Femur (tissue), 1 donor: Measurements from ENCODE around the gene HOXA3.

ENCODE experiments used
- DNase-seq: peaks from one replicate; pipeline ENCODE4 v3.0.0-alpha.2; 2017

The HOXA3 gene

DNA sequence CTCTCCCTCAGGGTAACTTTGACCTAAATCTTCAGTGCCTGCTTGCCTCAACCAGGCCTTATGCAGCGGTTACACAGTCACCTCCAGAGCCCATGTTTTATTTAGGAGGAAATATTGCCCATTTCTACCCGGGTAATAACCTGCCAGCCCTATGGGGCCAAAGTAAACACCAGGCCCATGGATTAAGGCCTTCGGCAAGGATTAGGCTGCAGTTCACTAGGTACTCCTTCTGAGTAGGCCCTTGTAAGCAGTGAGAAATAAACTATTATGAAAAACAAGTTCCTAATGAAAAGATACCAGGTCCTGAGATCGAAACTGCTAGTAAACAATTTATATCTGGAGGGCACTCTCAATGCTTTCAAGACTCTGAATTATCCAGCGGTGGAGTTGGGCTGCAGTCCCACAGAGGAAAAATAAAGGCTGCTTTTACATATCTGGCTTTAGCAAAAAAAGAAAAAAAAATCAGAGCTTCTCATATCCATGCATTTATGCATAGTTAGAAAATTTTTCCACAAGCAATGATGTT, 25.5 kb upstream of the HOXA3 start:
- peak; percentile 38 for DNase-seq

DNA sequence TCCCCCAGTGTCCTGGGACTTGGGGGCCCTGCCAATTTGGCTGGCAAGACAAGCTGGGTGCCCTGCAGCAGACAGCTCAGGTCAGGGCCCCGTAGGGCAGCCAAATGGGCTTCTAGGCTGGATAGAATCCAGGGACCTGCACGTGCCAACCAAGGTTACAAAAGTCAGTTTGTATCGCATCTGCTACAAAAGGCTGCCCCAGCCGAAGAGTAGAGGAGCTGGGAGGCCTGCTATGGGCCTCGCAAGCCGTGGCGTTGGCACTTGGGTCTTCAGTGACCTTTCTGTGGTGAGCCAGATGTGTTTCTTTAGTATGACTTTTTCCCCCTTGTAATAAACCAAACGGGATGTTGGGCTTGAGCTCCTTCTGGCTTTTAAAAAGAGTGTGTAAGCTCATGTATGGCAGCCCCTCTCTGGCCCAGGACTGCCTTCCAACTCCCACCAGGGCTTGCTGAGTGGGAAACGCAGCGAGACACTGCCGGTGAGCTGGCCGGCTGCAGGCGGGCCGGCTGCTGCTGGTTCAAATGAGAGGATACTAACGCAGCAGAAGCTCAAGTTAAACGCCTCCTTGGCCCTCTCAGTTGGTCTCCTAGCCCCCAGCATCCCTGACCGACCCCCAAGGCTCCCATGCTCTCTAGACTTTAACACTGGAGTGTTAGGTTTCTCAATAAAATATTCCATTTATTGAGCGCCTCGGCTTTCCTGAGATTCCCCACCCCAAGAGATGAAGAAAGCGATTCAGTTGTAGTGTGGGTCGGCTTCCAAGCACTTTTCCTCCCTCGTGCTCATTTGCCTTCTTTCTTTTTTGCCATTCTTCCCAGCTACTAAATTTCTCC, 24.8 kb upstream of the HOXA3 start:
- peak; percentile 51 for DNase-seq

DNA sequence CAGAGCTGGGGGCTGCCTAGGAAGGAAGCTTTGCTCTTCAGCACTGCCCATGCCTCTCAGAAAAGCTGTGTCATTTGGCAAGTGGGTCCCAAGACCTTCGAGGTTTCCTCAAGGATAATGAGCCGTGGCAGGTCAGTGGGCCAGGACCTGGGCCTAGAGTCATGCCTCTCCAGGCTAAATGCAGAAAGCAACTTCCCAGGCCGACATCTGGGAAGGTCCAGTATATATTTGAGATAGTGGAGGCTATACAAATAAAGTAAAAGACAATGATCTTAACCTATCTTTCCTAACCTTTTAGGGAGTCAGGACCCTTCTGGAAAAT, 24.1 kb upstream of the HOXA3 start:
- DNase-seq, result no peak

DNA sequence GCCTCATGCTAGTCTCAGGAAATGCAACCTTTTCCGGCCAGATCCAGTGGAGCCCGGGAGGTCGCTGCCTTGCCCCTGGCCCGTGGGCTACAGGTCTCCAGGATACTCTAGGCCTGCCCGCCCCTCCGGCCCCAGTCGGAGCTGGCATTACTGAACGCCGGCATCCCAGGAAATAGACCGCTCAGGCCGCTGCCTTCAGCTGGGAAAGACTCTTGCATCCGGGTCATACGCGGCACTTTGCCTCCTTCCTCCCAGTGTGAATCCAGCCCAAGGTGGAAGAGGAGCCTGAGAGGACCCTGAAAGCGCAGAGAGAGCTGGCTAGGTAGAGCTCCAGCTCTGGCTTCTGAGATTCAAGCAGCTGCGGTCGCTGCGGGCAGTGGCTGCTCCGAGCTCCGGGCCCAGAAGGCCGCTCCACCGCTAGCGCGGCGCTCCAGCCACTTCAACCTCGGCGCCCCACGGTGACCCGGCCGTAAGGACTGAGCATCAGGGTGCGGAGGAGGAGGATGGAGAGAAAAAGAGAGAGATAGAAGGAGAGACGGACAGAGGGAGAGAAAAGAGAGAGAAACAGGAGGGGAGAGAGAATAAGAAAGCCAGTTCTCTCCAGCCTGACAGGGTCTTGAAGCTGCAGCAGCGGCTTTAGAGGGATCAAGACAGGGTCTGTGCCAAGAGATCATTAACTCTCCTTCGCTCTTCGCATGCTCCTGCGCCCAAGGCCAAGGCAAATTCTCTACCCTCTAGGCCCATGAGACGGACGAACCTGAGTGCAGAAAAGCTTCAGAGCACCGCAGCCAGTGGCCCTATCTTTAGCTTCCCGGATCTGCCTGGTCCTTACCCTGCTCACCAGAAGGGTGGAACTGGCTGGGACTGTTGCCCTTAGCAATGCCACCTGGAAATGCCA, 23.5 kb upstream of the HOXA3 start:
- peak; percentile 49 for DNase-seq

DNA sequence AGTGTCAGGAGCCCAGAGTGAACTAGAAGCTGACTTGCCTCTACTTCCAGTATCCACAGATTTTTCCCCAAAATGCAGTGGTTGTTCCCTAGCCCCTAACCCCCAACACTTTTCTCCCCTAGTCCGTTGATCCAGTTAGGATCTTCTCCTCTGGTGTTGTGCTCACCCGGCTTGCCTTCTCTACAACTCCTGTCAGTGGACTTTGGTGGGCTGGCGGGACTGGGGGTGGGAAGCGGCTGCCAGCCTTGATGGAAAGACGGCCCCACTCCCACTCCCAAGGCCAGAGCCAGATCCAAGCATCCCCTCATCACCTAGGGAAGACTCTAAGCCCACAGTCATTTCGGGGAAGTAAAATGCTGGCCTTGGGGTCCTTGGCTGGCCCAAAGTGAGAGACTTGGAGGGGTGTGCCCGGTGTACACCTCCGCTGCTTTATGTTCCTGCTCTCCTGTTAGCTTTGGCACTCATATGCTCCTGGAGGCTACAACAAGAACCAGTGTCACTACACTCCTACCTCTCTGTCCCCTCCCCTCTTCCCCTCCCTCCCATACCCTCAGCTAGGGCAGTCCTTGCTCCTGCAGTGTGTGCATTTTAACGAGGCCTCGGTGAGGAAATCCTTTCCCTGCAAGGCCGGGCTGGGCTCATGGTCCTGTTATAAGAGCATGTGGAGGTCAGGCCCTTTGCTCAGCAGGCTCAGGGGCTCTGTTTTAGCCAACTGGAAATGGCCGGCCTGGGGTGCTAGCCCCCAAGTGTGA, 22.7 kb upstream of the HOXA3 start:
- DNase-seq, result peak; percentile 60

DNA sequence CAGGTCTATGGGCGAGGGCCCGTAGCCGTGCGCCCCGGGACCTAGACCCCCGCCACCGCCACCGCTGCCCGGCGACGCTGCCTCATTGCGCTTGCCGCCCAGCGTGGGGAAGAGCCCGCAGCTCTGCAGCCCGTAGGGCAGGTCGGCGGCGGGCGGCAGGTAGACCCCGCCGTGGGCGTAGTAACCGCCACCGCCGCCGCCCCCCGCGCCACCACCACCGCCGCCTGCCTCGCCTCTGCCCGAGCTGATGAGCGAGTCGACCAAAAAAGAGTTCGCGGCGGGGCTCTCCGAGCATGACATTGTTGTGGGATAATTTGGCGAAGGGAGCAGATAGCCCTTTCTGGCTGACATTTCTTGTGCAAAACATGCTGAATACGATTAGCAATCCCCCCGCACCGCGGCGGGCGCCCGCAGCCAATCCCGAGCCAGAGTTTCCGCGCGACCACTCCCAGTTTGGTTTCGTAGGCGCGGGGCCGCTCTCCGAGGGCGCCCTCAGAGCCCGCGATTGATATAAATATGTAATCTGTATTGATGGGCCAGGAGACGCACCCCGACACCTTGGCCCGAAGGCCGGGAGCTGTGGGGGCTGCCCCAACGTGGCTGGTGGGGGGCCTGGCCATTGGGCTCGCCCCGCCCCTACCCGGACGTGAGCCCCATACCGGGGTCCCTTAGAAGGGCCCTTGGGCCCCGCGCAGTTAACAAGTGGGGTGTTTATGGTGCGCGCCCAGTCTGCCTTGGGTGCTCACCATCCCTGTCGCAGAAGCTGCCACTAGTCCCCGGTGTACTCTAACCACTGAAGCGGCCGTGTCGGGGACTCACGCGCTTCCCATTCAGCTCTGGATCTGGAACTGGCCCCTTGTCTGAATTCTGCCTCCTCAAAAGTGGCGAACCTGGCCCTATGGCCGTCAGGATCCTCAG, 21.8 kb upstream of the HOXA3 start, which contains the start of gene HOXA10:
HOXA10 (minus strand) TSS at position 365 of the 918 bp plus-strand sequence; CDS start at position 351, 14 bp downstream.
- DNase-seq, result peak; percentile 89

DNA sequence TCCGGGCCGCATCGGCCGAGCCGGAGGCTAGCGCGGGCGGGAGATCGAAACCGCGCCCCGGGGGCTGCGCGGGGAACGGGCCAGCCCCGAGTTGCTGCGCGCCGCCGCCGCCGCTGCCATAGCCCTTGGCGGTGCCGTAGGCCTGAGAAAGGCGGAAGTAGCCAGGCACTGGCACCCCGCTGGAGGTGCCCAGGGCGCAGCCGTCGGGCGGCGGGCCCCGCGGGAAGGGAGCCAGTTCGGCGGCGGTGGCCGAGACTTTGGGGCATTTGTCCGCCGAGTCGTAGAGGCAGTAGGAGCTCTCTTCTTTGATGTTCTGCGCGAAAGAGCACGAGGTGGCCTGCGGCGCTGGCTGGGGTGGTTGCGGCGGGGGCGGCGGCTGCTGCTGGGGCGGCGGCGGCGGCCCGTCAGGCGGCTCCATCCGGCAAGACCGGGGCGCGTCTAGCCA, 21.1 kb upstream of the HOXA3 start:
- DNase-seq, result peak; percentile 53

DNA sequence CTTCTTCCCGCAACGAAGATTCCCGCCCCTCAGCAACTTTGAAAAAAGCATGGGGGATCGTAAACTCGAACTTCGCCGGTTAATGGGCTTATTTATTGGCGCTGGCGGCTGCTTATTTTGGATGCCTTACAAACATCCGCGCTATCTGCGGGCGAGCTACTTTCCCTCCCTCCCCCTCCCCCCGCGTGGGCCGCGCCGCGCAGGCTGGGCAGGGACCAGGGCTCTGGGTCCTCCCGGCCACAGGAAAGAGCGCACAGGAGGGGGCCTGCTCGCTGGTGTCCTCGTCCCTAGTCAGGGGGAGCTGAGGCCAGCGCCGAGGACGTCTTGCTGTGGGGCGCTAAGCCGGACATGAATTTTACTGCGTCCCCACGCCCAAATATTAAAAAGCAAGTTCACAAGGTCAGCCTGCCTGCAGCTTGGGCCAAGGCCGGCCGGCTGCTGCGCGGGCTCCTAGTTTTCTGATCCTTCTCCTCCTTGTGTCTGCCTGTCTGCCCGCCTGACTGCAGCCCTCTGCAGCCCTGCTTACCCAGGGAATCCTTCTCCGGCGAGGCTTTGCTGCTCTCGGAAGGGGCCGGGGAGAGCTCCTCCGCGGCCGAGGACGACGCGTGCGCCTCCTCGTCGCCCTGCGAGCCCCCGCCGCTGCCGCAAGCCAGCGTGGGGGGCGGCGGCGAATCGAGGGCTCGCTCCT, 20.6 kb upstream of the HOXA3 start:
- DNase-seq, result peak; percentile 87

DNA sequence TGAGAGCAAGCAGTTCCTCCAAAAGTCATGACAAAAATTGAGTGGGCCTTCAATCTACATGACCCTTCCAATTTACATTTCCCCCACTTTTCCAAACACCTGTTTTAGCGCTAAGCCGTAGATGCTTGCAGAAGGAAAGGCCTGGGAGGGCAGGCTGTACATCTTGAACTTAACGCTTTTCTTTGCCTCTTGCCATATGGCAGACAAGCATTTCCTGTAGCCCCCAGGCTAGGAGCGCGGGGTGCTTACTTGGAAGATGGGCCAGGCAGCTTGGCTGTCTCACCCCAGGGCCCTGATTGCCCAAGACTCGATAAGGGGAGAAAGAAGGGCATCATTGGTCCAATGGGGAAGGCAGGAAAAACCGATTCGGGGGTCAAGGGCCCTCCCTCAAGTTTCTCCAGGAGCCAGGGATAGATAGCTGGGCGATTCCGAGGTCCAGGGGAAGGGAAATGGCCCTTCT, 20.0 kb upstream of the HOXA3 start:
- DNase-seq, result peak; percentile 53

DNA sequence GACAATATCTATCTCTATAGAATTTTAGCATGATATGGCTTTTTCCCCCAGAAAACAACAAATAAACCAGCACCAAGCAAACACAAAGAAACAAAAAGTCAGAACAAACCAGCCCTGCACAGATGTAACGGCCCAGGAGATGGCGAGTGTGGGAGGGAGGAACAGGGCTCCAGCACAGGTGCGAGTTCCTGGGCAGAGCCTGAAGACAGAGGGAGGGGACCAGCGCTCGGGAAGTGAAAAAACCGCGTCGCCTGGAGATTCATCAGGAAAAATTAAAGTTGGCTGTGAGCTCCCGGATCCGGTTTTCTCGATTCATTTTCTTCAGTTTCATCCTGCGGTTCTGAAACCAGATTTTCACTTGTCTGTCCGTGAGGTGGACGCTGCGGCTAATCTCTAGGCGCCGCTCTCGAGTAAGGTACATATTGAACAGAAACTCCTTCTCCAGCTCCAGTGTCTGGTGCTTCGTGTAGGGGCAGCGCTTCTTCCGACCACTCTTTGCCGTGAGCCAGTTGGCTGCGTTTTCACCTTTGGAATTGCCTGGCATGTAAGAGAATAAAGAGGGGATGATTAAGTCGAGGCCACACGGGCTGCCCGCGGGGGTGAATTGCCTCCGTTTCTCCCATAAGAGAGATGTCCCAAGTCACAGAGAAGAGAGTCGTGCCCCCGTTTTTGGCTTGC, 19.4 kb upstream of the HOXA3 start:
- DNase-seq, result peak; percentile 60

DNA sequence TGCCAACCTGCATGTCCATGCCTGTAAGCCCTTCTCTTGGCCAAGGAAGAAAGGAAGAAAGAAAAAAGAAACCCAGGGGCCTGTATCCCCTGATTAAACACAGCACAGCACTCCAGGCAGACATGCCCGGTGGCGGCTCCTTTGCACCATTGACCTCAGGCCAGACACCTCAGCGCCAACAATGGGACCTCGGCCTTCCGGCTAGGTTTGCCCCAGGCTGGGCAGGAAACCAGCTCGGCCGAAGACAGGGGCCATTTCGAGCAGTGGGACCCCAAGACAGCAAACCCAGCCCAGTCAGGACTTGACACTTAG, 18.9 kb upstream of the HOXA3 start:
- peak; percentile 59 for DNase-seq

DNA sequence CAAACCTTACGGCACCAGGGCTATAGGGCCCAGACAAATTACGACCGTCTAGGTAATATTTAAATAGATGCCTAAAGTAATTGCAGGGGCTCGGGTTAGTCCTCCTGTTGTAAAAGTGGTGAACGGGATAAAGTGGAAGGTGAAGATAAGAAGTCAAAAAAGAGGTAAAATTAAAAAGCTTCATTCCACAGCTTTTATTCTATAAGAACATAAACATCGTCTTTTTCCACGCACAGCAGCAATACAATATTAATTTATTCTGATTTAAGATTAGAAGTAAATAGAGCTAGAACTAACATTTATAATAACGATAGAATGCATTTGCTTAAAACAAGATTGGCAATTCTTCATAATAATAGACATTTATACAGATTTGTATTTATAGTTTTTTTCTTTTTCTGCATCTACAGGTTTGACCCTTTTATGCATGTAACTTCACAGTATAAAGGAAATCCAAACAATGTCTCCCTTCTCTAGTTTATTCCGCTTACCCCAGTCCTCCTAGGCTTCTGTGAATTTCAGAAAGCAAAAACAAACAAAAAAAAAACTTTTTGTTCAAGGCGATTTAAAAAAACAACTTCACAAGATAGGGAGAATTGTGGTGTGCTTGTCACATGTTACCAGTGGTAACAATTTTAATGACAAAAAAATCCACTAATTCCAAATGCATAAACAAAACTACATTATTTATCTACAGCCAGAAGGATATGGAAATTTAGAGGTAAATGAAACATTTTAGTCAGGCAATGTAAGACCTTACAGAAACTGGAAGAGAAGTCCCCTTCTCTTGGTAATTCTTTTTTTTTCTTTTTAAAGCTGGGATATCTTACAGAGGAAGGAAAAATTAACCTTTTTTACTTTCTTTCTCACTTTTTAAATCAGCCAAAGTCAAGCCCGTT, 18.3 kb upstream of the HOXA3 start:
- DNase-seq, result no peak

DNA sequence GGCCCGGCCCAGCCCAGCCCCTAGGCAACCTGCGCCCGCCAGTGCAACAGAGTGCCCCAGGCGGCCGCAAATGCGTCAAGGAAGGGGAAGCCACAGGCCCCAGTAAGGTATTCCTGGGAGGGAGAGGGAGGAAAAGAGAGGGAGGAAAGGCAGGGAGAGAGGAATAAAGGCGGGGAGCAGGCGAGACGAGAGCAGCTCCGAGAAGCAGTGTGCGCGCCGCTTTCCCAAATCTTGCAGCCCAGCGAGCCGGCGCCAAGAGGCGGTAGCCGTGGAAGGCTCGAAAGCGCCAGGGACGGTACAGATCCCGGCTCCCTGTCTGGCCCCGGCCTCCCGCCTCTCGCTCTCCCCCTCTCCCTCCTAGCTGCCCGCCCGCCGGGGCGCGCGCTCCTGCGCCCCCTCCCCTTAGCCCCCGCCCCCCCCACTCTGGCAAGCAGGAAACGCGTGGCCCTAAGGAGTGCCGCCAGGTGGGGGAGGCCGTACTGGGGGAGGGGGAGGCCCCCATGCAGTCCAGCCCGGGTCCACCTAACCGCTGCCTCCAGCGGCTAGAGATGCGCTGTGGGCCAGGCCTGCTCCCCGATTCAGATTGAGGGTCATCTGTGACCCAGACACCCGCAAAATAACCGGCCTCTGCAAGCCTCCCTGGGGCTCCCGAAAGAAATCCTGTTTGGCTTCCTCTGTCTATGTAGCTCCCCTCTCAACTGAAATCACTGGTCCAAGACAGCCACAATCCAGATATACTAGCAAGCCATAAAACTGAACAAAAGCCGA, 17.5 kb upstream of the HOXA3 start:
- peak; percentile 73 for DNase-seq

DNA sequence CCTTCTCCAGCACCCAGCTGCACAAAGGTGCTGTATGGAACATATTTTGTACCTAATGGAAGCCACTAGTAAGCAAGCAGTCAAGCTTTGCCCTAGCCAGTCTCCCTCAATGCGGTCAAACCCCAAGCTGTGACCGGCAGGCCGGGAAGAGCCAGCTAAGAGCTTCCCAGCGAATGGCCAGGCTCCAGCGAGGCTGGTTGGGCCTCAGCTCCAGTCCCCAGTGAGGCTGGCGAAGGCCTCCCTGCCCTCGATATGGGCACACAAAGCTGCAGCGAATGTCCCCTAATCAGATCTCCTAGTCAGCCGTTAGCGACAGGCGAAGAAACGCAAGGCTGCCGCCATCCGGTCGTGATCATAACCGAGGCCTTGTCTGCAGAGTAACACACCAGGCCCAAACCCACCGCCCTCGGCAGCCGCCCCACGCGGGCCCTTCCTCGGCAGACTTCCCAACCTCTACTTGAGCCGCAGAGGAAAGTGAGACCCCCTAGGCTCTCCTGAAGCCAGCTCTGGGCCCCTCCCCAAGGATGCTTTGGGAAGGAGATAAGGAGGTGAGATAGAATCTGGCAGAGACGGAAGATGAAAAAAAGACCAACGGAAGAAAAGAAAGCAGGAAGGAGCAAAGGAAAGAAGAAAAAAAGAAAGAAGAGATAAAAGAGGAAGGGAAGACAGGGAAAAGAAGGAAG, 16.0 kb upstream of the HOXA3 start:
- peak; percentile 83 for DNase-seq

DNA sequence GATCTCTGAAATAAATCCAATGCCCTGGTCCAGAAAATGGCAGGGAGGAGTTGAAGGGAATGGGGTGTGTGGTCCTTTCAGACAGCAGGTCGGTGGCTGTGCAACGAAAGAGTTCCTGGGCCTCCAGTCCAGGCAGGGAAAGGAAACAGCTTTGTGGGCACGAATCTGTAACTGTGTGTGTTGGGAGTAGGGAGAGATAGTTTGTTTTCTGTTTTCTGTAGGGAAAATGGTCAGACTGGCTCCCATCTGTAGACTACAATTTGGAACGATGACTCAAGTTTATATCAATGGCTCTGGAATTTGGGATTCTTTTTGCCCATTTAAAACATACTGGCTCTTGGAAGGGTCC, 15.5 kb upstream of the HOXA3 start:
- DNase-seq, result no peak

DNA sequence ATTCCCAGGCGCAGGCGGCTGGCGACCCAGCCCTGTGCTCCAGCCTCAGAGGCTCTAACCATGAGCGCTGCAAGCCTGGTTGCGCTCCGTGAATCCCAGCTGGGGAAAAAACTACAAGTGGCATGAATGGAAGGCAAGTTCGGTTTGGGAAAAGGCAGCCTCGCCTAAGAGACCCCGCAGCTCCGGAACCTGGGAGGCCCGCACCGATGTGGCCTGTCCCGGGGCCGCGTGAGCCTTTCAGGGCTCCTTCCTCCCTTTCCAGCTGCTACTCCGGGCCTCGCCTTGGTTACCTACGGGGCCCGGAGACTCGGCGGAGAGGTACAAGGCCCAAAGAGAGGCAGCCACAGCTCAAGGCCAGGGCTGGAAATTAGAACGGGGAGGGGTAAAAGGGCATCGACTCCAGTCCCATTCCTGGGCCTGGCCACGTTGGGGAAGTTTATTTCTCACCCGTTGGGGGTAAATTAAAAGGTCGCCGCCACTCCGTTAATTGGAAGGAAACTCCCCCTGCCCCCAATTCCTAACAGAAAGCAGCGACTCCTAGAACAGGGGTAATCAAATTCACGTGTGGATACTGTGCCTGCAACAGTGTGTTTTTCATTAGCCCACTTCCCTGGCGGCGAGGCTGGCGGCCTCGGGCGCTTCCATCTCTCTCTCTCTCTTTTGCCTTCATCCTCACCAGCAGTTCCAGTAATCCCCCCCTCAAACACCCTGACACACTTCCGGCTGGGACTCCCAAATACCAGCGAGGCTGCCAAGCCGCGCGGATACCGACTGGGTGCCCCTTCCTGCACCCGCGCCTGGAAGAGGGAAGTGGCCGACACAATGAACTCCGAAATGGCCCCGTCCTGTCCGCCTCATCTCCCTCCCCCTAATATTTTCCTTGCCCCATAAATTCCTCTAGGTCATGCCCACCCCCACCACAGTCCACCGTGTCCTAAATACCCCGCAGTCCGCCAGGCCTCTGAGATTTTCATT, 14.4 kb upstream of the HOXA3 start:
- DNase-seq, result no peak

DNA sequence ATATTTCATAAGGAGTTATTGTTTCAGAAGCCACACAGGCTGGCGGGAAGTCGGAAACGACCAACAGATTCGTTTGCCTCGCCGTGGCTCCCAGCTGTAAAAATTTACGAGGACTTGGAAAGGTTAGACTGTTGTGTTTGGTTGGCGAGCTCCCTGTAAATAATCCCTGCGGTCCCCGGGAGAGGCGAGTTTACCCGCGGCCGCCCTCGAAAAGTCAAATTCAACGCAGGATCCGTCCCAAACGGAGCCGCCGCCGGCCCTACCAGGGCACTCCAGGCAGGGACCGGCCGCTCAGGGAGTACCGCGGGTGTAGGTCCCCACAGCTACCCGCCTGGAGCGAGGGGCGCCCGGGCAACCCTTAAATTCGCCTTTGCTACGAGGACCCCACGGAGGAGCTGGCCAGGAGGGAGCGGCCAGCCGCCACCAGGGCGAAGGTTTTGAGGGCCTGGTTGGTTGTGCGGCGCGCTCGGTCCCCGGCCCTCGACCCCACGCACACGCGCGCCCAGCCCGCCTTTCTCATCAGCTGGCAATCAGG, 13.7 kb upstream of the HOXA3 start:
- peak; percentile 69 for DNase-seq
